Activated CD4-positive, CD25-positive, alpha-beta regulatory T cell treated with anti-CD3 and anti-CD28 coated beads, Interleukin-2, amount 50 U/mL, for 16 hours (primary cell): Measurements from ENCODE around the gene COG8.
"Not testable (repeated sequence)": the region's sequence is repeated elsewhere in the genome, so short reads cannot be mapped to it uniquely, and the experiment has no call there.

Experiments used
- DNase-seq: peaks from one replicate; pipeline ENCODE4 v3.0.0-alpha.2; 2020; ENCODE audit warnings: low read depth, low spot score

The COG8 gene

GRCh38 chr16:69319826-69320739 is 19.3 kb downstream of the COG8 start:
- DNase-seq = no peak

GRCh38 chr16:69319381-69319780 is 20.0 kb downstream of the COG8 start:
- no peak for DNase-seq

- DNase-seq = no peak
These were observed 20.5 kb downstream of the COG8 start for GRCh38 chr16:69318911-69319289.

GRCh38 chr16:69318177-69318910 is 21.0 kb downstream of the COG8 start:
- DNase-seq = no peak

- no peak for DNase-seq
These were observed 22.7 kb downstream of the COG8 start for GRCh38 chr16:69316595-69317034.

GRCh38 chr16:69315486-69316311 is 23.7 kb downstream of the COG8 start:
- DNase-seq = no peak

- DNase-seq = no peak
These were observed 24.8 kb downstream of the COG8 start for GRCh38 chr16:69314534-69314933.

GRCh38 chr16:69313469-69313868 is 25.9 kb downstream of the COG8 start:
- no peak for DNase-seq

GRCh38 chr16:69311533-69312387 is 27.6 kb downstream of the COG8 start:
- no peak for DNase-seq

GRCh38 chr16:69310653-69311532 is 28.5 kb downstream of the COG8 start, which contains the start of gene VPS4A:
TSS of gene VPS4A (plus strand) at chr16:69311350. CDS start at chr16:69311512, 162 bp downstream.
- DNase-seq = peak; percentile 94

- DNase-seq = no peak
These were observed 30.0 kb downstream of the COG8 start for GRCh38 chr16:69309316-69309715.

GRCh38 chr16:69307856-69308255 is 31.5 kb downstream of the COG8 start:
- DNase-seq = no peak

GRCh38 chr16:69307091-69307490 is 32.3 kb downstream of the COG8 start:
- no peak for DNase-seq

GRCh38 chr16:69306031-69306430 is 33.3 kb downstream of the COG8 start:
- DNase-seq = no peak

GRCh38 chr16:69302301-69302700 is 37.1 kb downstream of the COG8 start:
- DNase-seq = no peak

GRCh38 chr16:69301861-69302260 is 37.5 kb downstream of the COG8 start:
- no peak for DNase-seq

GRCh38 chr16:69301187-69301586 is 38.2 kb downstream of the COG8 start:
- no peak for DNase-seq

- DNase-seq = no peak
These were observed 41.1 kb downstream of the COG8 start for GRCh38 chr16:69298261-69298660.

GRCh38 chr16:69296771-69297170 is 42.6 kb downstream of the COG8 start:
- not testable (repeated sequence) for DNase-seq

GRCh38 chr16:69294051-69294450 is 45.3 kb downstream of the COG8 start:
- no peak for DNase-seq
